Dedifferentiated amniotic fluid mesenchymal stem cell (primary cell): ENCODE results near the gene SHISA9.

Source experiments
- DNase-seq: peaks from one replicate; pipeline ENCODE4 v3.0.0-alpha.2; 2016; ENCODE audit errors: extremely low spot score

The SHISA9 gene

DNA sequence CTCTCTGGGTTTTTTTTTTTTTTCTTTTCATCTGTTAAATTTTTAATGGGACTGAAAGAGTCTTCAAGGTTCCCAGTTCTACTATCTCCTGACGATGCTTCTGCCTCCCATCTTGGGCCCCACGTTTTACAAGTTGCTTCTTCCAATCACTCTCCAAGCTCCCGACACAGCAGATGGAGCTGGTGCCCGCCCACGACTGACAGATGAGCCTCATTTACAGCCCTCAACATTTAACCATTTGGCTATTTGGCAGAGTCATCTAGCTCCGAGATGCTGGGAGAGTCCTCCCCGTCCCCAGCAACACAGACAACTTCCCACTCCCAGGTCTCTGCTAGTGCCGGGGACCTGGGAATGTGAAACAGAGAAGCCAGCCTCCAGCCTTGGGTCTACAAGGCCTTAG lies 276.9 kb downstream of the SHISA9 start:
- no peak for DNase-seq

DNA sequence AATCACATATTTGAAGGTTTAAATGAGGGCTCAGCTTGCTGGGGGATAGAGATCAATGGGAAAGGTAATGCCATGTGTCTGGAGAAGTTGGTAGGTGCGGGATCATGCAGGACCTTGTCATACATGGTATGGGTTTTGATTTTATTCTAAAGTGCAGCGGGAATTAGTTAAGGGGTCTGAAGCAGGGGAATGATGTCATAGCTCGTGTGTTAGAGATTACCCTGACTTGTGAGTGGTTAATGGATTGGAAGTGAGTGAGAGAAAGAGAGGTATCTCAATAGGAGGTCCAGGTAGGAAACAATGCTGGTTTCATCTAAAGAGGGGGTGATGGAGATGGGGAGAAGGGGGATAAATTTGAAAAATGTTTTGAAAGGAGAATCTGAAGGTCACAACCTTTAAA lies 280.0 kb downstream of the SHISA9 start:
- DNase-seq = no peak

DNA sequence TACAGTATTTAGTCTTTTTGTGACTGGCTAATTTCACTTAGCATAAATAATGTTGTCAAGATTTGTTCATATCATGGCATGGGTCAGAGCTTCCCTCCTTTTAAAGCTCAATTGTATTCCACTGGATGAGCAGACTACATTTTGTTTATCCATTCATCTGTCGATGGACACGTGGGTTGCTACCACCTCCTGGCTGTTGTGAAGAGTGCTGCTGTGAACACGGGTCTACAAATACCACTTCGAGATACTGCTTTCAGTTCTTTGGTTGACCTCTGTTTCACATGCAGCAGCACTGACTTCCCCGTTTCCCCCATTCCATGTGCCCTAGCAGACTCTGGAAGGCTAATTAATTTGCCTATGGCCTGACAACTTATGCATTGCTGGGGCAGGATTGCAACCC lies 285.4 kb downstream of the SHISA9 start:
- no peak for DNase-seq

DNA sequence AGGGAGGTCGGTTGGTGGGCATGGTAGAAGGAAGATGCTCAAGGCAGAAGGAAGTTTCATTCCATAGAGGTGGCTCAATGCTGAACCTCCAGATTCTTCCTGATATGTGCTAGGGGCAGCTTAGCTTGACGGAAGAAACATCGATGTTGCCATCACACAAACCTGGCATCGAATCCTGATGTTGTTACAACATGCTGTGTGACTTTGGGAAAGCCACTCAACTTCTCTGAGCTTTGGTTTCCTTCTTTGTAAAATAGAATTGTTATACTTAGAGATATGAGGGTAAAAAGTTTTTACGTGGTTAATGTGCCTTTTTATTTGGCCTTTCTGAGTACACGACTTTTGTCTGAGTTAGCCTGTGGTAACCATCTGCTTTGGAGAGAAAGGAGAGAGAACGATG lies 287.9 kb downstream of the SHISA9 start:
- no peak for DNase-seq

DNA sequence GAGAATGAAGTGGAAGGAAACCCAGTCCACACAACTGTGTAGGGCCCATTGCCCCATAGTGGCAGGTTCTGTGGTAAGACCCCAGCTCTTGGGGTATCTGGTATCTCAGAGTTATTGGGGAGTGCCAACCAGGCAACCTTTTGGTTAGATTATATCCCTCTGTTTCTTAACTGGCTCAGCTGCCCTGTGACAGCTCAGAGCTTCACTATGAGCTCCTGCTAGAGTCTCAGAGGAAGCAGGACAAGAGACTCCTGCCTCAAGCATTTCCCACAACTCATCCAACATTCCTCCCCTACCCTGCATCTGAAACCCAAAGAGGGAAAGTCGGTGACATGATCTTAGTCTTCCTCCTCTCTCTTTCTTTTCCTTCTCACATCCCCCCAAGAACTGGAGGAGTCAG lies 292.3 kb downstream of the SHISA9 start:
- DNase-seq = no peak

DNA sequence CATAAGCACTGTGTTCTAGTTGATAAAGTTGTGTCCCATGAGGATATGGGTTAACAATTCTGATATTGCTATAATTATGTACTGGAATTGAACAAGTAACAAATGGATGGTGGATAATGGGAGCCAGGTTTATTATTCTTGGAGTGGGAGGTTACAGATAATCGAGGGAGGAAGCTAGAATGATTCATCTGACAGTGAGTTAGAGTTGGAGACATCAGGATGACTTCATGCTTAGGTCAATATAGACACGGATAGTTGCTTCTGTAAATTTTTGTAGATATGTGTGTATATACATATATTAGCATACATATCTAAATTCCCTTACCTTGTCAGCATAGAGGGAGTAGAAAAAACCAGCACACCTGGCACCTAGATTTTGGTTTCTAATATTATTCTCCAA lies 293.4 kb downstream of the SHISA9 start:
- no peak for DNase-seq

DNA sequence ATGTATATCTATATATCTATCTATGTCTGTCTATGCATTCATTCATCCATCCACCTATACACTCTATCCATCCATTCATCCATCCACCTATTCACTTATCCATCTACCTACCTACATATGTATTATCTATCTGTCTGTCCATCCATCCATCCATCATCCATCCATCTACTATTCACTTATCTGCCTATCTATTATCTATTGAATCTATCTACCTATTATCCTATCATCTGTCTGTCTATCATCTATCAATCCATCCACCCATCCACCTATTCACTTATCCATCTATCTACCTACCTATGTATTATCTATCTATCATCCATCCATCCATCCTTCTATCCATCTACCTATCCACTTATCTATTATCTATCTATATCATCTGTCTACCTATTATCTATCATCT lies 302.3 kb downstream of the SHISA9 start:
- no peak for DNase-seq

DNA sequence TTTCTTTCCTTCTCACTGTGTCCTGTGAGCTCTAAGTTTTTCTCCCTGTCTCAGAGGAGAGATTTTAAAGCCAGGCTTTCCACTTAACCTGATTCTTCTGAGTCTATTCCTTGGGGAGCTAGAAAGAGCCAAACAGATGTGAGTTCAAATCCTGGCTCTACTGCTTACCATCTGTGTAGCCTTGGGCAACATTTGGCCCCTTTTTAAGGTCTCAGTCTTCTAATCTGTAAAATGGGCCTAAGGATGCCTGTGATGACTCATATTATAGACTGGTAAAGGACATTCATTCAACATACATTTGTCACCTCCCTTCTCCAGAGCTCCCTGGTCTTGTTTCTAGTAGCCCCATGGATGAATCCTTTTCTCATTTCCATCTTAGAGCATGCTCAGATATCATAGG lies 304.0 kb downstream of the SHISA9 start:
- DNase-seq = no peak

DNA sequence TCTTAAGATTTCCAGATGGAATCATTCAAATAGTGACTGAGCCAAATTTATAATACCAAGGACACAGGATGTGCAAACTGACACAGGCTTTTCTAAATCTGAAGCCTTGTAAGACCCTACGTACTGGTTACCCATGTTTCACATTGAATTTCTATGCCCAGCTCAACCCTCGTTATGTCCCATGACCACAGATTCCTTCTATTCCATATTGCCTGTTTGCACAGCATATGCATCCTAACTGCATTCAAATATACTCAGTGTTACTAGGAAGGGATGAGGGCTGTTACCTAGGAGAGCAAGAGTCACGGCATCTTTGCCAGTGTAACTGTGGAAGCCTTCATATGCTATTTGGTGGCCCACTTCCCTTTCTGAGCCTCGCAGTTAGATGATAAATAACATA lies 305.2 kb downstream of the SHISA9 start:
- DNase-seq = no peak

DNA sequence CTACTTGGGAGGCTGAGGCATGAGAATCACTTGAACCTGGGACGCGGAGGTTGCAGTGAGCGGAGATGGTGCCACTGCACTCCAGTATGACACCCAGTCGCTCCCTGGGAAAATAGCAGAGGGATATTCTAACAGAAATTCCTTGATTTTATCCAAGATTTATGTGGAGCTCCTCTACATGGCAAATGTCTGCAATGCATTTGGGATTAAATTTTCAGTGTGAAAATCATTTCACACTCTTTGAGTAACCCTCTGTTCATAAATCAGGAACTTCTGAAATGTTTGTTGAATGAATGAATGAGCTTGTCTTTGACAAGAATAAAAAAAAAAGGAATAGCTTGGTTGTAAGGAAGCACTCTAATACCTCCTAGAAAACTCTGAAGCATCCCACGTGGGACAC lies 305.8 kb downstream of the SHISA9 start:
- no peak for DNase-seq

DNA sequence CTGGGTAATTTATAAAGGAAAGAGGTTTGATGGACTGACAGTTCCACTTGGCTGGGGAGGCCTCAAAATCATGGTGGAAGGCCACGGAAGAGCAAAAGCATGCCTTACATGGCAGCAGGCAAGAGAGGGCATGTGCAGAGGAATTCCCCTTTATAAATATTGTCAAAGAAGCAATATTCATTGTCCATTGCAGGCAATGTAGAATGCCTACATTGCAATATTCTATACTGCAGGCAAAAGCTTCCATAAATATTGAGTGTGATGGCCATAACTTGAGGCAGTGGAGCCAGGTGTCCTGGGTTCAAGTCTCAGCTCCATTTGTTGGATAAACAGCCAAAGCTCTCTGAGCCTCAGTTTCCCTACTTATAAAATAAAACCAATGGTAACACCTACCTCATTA lies 322.3 kb downstream of the SHISA9 start:
- no peak for DNase-seq

DNA sequence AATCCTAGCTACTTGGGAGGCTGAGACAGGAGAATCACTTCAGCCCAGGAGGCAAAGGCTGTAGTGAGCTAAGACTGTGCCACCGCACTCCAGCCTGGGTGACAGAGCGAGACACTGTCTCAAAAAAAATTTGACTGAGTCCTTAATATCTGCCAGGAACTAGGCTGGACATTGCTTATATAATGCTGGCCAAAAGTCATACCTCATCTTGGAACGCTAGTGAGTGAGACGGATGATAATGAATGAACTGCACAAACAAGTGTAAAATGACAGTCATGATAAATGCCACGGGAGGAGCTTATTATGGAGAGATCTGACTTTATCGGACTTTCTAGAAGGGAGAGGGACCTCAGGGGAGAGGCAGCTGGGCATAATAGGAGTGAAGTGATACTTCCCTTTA lies 327.6 kb downstream of the SHISA9 start:
- DNase-seq = no peak

DNA sequence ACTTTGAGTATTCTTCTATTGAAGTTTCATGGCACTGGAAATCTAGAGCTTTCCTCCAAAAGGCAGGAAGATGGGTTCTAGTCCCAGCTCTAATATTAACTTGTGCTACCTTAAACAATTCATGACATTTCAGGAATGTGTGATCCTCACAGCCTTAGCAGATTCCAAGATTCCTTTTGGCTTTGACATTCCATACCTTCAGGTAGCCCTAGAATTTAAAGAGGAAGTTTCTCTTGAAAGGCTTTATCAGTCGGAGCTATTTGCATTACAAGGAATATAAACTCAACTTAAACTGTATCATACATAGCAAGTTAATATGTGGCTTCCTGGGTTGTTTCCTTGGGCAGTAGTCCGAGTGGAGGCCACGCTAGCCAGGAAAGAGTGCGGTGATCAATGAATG lies 330.0 kb downstream of the SHISA9 start:
- DNase-seq = no peak

DNA sequence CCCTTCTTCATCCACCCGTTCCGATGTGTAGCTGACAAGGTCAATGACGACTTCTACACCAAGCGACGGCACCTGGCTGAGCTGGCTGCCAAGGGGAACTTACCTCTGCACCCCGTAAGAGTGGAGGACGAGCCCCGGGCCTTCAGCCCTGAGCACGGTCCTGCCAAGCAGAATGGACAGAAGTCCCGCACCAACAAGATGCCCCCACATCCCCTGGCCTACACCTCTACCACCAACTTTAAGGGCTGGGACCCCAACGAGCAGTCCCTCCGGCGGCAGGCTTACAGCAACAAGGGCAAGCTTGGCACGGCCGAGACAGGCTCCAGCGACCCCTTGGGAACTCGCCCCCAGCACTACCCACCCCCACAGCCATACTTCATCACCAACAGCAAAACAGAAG lies 333.6 kb downstream of the SHISA9 start:
- DNase-seq = no peak

DNA sequence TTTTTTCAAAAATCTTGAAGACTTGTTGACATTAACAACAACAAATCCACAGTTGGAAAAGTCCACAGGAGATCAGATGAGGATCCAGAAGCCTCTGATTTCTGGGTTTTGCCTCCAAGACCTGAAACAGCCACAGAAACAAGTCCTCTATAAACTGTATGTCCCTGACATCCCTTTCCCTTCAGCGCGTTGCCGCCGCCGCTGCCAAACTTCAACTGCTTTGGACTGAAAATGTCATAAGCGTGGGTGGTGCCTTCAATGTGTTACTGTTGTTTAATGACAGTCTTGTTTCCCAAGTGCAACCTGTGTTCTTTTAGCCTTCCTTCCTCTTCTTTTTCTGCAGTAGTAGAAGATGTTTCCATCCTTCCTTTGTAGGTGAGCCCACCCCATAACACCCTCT lies 334.9 kb downstream of the SHISA9 start:
- DNase-seq = no peak

DNA sequence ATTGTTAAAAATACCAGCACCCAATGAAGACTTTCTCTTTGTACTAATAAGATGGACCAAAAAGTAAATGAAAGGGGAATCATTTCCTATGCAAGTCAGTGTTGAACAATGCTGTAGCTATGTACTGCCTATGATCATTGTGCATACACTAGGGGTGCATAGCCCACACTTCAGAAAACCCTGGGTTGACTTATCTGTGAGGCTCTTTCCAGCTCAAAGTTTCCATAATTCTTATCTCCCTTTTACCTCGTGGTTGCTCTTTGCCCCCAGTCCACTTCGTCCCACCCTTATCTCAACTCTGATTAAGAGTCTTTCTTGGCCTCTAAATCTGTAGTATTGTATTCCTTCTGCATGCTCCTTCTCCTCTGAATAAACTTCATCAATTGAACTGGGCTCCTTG lies 336.8 kb downstream of the SHISA9 start:
- DNase-seq = no peak

DNA sequence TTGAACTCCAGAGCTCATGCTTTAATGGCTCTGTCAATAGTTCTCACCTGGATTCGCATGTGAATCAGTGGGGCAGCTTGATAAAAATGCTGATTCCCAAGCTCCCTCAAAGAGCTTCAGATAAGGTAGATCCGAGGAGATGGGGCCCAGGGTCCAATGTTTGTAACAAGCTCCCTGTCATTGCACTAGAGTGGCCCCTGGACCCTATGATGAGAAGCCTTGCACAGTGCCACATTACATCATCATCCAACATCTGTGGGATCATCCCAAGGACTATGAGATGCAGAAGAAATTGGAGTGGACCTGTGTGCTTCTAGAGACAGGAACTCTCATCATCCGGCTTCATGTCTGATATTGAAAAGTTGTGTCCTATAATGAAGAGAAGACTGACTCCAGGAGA lies 340.8 kb downstream of the SHISA9 start:
- DNase-seq = no peak

DNA sequence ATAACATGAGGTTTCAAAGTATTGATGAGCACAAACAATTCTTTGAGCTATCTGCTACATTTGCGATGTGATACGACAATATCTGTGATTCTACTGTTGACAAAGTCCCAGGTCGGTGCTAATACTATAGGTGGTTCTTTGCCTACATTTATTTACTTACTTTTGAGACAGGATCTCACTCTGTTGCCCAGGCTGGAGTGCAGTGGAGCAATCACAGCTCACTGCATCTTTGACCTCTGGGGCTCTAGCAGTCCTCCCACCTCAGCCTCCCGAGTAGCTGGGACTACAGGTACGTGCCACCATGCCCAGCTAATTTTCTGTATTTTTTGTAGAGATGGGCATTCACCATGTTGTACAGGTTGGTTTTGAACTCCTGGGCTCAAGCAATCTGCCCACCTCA lies 343.4 kb downstream of the SHISA9 start:
- DNase-seq = no peak

DNA sequence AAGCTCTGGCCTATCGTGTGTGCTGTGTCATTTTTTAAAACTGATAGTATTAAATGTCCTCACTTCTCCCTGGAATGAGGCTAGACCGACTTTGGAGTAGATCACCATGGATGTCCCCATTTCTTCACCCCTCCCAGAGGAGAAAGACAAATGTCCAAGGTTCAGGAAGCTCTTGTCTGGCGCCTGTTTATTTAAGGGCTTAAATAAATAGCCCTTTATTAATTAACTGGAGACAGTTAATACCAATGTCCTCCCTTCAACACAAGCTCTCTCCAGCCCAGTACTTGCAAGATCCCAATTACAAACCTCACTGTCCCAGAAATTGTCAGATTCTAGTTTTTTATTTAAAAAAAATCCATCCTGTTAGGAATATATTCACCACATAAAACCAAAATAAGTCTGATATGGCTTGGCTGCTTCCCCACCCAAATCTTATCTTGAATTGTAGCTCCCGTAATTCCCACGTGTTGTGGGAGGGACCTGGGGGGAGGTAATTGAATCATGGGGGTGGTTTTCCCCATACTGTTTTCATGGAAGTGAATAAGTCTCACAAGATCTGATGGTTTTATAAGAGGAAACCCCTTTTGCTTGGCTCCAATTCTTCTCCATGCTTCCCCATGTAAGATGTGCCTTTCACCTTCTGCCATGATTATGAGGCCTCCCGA lies 344.4 kb downstream of the SHISA9 start:
- no peak for DNase-seq

DNA sequence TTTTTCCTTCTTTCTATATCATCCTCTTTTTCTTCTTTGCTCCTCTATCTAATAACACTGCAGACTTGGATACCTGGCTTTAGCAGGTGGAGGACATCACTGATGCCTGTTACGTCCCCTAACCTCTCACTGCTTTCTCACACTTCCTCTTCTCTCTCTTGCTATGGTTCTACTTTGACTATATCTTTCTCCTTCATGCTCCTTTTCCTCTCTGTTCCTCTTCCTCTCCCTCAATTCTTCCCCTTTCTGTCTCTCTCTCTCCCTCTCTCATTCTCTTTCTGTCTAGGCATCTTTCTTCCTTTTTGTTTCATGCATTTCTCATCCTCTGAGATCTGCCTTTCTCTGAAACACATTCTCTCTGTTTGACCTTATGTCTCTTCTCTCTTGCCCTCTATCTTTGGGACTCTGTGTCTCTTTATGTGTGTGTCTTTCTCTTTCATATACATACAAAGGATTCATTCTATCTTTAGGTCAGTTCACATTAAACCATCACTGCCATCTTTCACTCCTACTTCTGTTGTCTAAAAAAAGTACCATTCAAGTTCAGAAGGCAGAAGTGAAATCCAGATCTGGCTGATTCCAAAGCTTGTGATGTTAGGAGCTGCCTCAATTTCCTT lies 353.7 kb downstream of the SHISA9 start:
- DNase-seq = no peak

DNA sequence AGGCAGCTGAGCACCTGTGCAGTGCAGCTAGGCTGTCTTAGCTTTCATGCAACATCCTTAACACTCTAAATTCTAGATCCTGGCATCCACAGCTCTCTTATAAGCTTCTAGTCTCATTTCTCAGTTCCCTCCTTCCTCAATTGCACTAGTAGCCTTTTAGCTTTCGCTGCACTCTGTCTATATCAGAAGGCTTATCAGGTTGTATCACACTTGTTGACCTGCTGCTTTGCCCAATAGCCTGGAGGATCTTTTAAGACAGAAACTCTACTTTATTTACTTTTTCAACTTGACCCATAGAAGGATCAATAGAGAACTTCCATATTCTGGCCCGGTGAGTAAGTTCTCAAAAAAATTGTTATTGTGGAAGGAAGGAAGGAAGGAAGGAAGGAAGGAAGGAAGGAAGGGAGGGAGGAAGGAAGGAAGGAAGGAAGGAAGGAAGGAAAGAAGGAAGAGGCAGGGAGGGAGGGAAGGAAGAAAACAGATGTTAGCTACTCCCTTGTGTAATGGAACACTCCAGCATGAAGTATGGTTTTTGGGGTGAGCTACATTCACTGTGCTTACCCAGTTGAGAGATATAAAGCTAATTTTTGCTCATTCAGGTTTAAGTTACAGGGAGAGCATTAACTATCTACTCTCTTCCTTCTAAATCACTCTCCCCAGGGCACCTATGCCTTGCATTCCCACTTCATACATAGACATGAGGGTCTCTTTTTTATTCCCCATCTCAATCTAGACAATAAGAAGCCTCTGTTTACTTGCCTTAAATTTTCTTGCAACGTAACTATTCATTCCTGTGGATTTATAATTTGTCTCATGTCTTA lies 361.1 kb downstream of the SHISA9 start:
- DNase-seq = no peak

DNA sequence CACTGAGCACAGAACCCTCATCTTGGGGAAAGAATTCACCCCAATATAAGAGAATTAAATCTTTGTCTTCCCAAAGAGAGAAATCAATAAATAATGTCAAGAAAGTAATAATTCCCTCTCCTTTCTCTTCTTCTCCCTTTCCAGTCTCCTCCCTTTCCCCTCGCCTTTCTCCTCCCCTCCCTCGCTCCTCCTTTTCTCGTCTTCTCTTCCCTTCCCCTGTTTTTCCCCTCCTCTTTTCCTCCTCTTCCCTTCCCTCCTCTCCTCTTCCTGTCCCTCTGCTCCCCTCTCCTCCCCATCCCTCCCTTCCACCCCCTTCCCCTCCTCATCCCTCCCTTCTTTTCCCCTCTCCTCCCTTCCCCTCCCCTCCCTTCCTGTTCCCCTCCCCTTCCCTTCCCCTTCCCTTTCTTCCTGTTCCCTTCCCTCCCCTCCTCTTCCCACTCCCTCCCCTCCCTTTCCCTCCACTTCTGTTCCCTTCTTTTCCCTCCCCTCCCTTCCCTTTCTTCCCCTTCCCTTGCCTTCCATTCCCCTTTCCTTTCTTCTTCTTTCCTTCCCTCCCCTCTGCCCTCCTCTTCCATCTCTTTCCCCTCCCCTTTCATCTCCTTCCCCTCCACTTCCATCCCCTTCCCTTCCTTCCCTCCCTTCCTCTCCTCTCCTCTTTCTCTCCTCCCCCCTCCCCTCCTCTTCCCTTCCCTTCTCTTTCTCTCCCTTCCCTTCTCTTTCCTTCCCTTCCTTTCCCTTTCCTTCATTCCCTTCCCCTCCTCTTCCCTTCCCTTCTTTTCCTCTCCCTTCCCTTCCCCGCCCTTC lies 363.6 kb downstream of the SHISA9 start:
- DNase-seq = no peak
